ENCODE results near the gene KLHL26.

KLHL26 gene

GRCh38 chr19:18646535-18647370 is 9.9 kb downstream of the KLHL26 start:
- no peak for DNase-seq (ENCODE audit: low read depth in 2 of 2)

GRCh38 chr19:18647371-18647767 is 10.5 kb downstream of the KLHL26 start:
- DNase-seq (ENCODE audit: low read depth in 2 of 2): no peak

DNA sequence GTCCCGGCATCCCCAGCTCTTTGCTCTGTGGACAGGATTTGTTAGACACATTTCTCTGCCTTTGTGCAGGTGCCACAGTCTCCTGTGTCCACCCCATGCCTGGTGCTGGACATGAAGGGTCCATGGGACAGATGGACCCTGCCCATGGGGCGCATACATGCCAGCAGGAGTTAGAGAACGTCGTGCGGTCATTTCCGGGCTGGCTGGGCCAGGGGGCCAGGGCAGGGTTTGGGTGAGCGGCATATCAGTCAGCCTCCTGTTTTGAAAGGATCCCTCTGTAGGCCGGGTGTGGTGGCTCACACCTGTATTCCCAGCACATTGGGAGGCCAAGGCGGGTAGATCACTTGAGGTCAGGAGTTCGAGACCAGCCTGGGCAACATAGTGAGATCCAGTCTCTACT is 11.0 kb downstream of the KLHL26 start:
- no peak for DNase-seq (ENCODE audit: low read depth in 2 of 2)

- DNase-seq (ENCODE audit: low read depth in 2 of 2): no peak
Measured at GRCh38 chr19:18648973-18649315, 12.1 kb downstream of the KLHL26 start.

DNA sequence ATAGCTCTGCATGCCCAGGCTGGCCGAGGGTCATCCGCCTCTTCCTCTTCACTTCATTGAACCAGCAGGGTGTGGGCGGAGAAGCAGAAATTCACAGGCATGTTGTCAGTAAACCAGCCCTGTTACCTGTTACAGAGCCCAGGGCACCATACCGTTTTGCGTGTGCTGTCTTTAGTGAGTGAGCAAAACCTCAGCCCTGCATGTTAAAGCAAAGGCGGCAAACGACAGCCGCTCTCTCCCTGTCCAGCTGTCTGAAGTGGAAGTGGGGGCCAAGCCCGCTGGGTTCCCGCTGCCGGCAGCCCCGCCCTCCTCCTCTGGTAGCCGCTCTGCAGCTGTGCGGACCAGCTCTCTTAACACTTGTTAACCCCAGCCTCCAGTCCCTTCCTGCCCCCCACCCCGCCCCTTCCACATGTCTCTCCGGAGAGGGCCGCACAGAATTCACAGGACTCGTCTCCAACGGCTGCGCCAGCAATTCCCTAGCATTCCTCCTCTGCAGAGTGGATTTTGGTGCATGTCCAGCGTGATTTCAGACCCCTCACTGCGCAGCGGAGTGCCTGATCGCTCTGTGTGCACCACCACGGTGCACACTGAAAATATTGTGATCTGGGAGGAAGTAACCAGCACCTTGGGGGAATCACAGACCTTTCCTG is 12.7 kb downstream of the KLHL26 start:
- no peak for DNase-seq (ENCODE audit: low read depth in 2 of 2)

DNA sequence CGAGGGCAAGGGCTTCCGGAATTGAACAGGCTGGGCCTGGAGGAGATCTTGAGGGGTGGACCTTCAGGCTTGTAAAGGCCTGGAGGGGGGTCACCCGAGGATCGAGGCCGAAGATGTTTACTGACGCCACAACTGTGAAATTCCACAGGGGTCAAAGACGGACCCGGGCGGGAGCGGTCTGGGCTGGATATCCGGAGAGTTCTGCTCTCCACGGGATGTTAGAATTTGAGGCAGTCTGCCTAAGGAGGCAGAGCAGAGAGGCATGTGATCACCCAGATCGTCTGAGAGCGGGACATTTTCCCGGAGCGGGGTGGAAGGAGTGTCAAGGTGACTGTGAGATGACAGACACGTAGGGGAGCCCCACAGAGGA is 13.2 kb downstream of the KLHL26 start:
- DNase-seq (ENCODE audit: low read depth in 2 of 2): no peak

GRCh38 chr19:18650468-18651041 is 13.7 kb downstream of the KLHL26 start:
- no peak for DNase-seq (ENCODE audit: low read depth in 2 of 2)

DNA sequence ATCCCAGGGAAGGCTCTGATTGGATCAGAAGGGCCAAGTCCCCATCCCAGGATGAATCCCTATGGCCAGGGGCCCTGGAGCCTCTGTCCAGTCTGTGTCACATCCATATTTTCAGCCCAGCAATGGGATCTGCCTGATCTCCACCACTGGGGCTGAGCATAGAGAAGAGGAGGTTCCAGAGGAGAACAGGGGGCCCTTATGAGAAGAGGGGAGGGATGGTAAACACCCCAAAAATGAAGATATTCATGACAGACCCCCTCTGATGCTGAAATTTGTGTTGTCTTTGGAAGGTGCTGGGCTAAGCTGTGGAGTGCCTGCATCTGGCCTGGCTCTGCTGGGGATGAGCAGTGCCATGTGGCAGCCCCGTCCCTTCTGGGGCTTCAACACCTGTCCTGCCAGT is 14.5 kb downstream of the KLHL26 start:
- DNase-seq (ENCODE audit: low read depth in 2 of 2): no peak

- no peak for DNase-seq (ENCODE audit: low read depth in 2 of 2)
Measured at GRCh38 chr19:18651733-18652132, 14.9 kb downstream of the KLHL26 start.

GRCh38 chr19:18653853-18654252 is 17.0 kb downstream of the KLHL26 start:
- no peak for DNase-seq (ENCODE audit: low read depth in 2 of 2)

DNA sequence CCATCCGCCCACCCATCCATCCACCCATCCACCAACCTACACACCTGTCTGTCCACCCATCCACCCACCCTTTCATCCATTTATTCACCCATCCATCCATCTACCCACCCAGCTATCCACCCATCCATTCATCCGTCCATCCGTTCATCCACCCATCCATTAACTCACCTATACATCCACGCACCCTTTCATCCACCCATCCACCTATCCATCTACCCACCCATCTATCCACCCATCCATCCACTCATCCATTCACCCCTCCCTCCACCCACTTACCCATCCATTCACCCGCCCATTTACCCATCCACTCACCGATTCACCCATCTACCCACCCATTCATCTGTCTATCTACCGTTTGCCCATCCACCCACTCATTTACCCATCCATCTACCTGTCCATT is 17.6 kb downstream of the KLHL26 start:
- DNase-seq (ENCODE audit: low read depth in 2 of 2): no peak

DNA sequence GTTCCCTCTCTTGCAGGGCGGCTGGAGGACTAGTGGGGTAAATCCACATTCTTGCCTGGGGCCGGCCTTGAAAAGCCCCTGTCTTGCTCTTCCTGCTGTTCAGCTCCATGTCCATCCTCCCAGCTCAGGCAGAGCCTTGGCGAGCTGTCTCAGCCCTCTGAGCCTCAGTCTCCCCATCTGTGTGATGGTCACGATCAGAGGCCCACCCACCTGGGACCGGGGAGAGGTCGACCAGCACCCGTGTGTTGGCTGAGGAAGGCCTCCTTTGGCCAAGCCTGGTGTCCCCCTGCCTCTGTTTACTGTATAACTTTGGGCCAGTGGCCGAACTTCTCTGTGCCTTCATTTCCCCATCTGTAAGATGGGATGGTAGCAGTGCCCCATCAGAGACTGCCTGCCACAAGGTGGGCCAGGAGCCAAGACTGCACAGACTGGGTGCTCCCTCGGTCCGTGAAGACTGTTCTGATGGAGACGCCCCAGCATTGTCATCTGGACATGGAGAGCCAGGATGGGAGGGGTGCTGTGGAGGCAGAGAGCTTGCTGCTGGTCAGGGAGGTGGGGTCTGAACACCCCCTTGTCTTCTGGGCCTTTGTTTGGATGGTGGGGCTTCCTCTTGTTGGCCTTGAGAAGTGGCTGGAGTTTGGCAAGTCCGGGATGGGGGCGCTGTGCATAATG is 18.5 kb downstream of the KLHL26 start:
- no peak for DNase-seq (ENCODE audit: low read depth in 2 of 2)

GRCh38 chr19:18656337-18657086 is 19.7 kb downstream of the KLHL26 start:
- no peak for DNase-seq (ENCODE audit: low read depth in 2 of 2)

DNA sequence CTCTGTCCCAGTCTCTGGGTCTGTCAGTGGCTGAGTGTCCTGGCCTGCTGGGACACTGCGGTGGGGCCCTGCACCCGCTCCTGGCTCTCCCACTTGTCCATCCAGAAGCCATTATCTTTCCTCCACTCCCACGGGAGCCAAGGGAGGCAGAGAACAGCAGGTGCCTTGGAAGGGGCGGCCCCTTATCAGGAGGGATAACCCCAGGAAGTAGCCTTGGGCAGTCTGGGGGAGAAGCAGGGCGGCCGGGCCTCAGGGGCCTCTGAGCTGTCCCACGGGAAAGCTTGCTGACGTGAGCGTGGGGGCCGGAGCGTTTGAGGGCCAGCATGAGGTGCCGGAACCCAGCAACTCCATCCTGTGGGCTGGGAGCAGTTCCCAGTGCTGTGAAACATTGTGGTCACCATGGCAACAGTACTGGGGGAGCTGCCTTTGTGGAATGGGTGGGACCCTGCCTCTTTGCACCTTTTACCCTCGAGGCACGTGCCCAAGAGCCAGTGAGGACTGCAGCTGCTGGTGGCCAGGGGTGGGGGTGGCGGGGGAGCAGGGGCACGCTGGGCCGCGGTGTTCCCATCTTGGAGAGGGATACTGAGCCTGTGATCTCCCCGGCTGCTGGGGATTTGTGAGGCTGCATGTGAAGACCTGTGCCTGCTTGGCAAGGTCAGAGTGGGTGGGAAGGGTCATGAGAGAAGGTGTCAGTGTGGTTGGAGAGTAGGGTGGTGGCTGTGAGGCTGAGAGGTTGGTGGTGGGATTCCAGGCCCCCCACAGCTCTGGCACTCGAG is 20.9 kb downstream of the KLHL26 start:
- no peak for DNase-seq (ENCODE audit: low read depth in 2 of 2)

DNA sequence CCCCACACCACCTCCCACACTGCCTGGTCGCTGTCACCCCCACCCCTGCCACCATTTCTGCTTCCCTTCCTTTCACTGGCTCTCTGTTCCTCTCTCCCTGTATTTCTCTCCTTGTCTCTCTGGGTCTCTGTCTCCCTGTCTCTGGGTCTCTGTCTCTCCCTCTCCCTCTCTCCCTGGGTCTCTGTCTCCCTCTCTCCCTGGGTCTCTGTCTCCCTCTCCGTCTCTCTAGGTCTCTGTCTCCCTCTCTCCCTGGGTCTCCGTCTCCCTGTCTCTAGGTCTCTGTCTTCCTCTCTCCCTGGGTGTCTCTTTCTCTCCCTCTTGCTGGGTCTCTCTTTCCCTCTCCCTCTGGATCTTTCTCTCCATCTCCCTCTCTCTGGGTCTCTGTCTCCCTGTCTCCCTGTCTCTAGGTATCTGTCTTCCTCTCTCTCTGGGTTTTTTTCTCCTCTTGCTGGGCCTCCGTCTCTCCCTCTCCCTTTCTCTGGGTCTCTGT is 21.6 kb downstream of the KLHL26 start:
- no peak for DNase-seq (ENCODE audit: low read depth in 2 of 2)

DNA sequence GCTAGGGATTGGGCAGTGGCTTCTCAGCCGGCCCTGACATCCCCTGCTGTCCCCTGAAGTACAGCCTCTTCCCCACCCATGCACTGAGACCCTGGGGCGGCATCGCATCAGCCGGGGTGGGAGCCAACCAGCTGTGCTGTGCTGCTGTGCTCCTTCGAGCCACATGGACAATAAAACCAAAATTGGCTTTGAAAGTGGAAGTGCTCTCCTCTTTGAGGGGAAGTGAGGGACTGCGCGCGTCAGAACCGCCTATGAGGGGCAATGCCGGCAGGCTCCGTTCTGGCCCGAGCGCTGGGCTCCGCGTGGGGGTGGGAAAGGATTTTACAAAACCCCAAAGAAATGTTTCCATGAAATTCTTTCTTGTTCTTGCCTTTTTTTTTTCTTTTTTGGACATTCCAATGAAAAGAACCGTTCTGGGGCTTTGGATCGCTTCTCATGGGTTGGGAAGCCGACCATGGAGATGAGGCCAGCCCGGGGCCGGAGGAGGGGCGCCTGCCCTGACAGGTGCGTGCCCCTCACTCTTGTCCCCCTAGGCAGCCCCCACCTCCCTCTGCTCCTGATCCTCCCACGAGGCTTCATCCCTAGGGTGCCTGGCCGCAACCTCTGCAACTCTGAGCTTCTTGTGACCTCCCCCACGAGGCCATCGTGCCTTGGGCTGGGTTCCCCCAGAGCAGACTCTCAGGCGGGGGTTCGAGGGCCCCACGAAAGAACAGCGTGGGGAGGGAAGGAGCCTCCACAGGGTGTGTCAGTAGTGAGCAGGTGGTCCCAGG is 22.6 kb downstream of the KLHL26 start:
- DNase-seq (ENCODE audit: low read depth in 2 of 2): no peak

- no peak for DNase-seq (ENCODE audit: low read depth in 2 of 2)
Measured at GRCh38 chr19:18660051-18660910, 23.5 kb downstream of the KLHL26 start.

DNA sequence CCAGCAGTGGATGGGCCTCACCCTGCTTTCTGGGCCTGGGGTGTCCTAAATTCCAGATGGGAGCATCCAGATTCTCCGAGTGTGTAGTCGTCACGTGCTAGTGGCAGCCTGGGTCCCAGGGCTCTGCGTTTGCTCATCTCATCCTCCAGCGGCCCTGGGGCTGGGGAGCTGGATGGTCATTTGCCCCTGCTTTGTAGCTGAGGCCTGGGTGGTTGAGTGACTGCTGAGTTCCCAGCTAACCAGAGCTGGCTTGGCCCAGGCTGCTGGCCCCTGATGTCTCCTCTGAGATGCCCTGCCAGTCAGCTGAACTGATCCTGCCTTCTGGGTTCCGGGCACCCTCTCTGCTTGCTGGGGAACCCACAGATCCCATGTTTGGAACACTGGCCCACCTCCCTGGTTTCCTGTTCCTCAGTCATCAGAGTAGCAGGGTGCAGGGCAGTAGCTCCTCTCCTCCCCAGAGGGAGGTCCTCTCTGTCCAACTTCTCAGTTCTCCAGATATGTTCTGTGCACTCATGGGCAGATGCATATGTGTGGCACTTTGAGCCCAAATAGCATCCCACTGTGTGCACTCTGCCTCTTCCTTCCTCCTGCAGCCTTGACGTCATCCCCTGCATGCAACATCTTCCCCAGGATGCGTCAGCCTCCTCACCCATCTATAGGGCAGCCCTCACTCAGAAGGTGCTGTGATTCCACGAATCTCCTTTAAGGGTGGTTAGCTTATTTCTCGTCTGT is 24.3 kb downstream of the KLHL26 start:
- no peak for DNase-seq (ENCODE audit: low read depth in 2 of 2)

Data from stimulated activated CD8-positive, alpha-beta memory T cell treated with anti-CD3 and anti-CD28 coated beads, Interleukin-15, amount 100 ng/mL, for 4 hours (primary cell).